ENCODE data around the gene ZNF346. TPM values are rescaled to one million over a fixed set of nuclear protein-coding genes. Genes with fewer than 3 reads are reported as not detected.

ZNF346 gene
- total and polyA plus RNA-seq, 10 of the 15 experiments (the other 5 are each of a cell fraction or from before 2014, with no cell fraction given), result 6.5 to 30.2 (median 24.0) TPM

- H3K79me2 ChIP-seq (ENCODE audit: control insufficient read depth, insufficient read depth, low read length), result no peaks in the 10 kb centered on the region
- intact Hi-C loops (cut with micrococcal nuclease; ENCODE audit: unreplicated experiment), result no loop called here
- no peak overlapping the region for H3K4me2 ChIP-seq (ENCODE audit: control insufficient read depth, insufficient read depth)
- no peak overlapping the region for H3K27ac ChIP-seq (ENCODE audit: control insufficient read depth, insufficient read depth)
- DNase-seq (ENCODE audit: low read depth, low spot score) (no peak), ATAC-seq (no peak), FAIRE-seq (no peak)
- no TSS peak for BruUV-seq (replicated peaks)
- ChIA-PET RAD21 (ENCODE audit: unreplicated experiment) (no interaction called here), CTCF (interaction anchor here (0.5 to 2.3 kb wide), 3 partner anchors 10 to 255 kb away, joined by 3 to 6 read pairs (median 5); no protein-coding TSS in a partner anchor), POLR2A (interaction anchor here (1.0 kb wide), 1 partner anchor 17 kb away, joined by 3 read pairs; no protein-coding TSS in a partner anchor), SMC1A (ENCODE audit: uncharacterized antibody, unreplicated experiment) (interaction anchor here (0.7 kb wide), 1 partner anchor 47 kb away, joined by 3 read pairs; no protein-coding TSS in a partner anchor)
- H3K9me3 ChIP-seq (replicated peaks; ENCODE audit: control insufficient read depth, insufficient read depth, low read length), result no peaks in the 10 kb centered on the region
- H3K27me3 ChIP-seq (replicated peaks in 1 of 2; ENCODE audit: control insufficient read depth in 2 of 2, insufficient read depth in 2 of 2, low read length in 1 of 2), result peaks cover 0 to 4% of the 10 kb centered on the region in 2 experiments; a peak in 3 of 4 replicates
- H3K36me3 ChIP-seq (ENCODE audit: control insufficient read depth in 2 of 2, insufficient read depth in 2 of 2, low read length in 1 of 2), result no peaks in the 10 kb centered on the region
- H3K4me3 ChIP-seq, result no peak overlapping the region
- H3K9ac ChIP-seq (ENCODE audit: control insufficient read depth, insufficient read depth, low read length), result no peak overlapping the region
- WGBS (ENCODE audit: insufficient coverage, insufficient replicate concordance, low lambda C conversion rate, missing lambda C conversion rate), result 27% methylated on average over 5 of the region's 5 CpGs
- in situ Hi-C loops (cut with MboI), result no loop called here
- no peak overlapping the region for H2AFZ ChIP-seq (ENCODE audit: control insufficient read depth, low read depth, low read length)
- 0 out of 2 replicates have a peak, but pooled peaks cover 2% of the 10 kb centered on the region for H3K4me1 ChIP-seq (ENCODE audit: control insufficient read depth, insufficient read depth, low read length)
- H4K20me1 ChIP-seq (ENCODE audit: control insufficient read depth, insufficient read depth), result no peaks in the 10 kb centered on the region
- TF ChIP-seq SIX5 (IDR thresholded peaks at IDR 0.05; ENCODE audit: low read depth, low read length, severe bottlenecking), result no peak
- TF ChIP-seq BCL11A (IDR thresholded peaks at IDR 0.05; ENCODE audit: low read depth, low read length), result no peak
- TF ChIP-seq KAT2A (conservative IDR thresholded peaks at IDR 0.05; ENCODE audit: control insufficient read depth, low read depth, low read length), result no peak
- no peak for TF ChIP-seq YY1 (IDR thresholded peaks at IDR 0.05; ENCODE audit: low read depth, low read length)
- no peak for TF ChIP-seq CHD4 (IDR thresholded peaks at IDR 0.05)
- TF ChIP-seq PML (IDR thresholded peaks at IDR 0.05; ENCODE audit: low read length), result no peak
- no peak for TF ChIP-seq DPF2 (IDR thresholded peaks at IDR 0.05)
- no peak for TF ChIP-seq SUZ12 (IDR thresholded peaks at IDR 0.05; ENCODE audit: unreplicated experiment)
- TF ChIP-seq CBX3 (IDR thresholded peaks at IDR 0.05; ENCODE audit: borderline replicate concordance, low read depth), result no peak
- TF ChIP-seq IRF3 (IDR thresholded peaks at IDR 0.05), result no peak
- TF ChIP-seq ETV6 (conservative IDR thresholded peaks at IDR 0.05 in 1 of 2, IDR thresholded peaks at IDR 0.05 in 1 of 2; ENCODE audit: borderline replicate concordance in 1 of 2, low read depth in 1 of 2), result no peak
- TF ChIP-seq NRF1 (conservative IDR thresholded peaks at IDR 0.05; ENCODE audit: low read depth, low read length), result no peak
- TF ChIP-seq CREB1 (IDR thresholded peaks at IDR 0.05; ENCODE audit: low read depth), result no peak
- no peak for TF ChIP-seq BHLHE40 (IDR thresholded peaks at IDR 0.05; ENCODE audit: borderline replicate concordance in 1 of 2, low read depth in 2 of 2, low read length in 1 of 2)
- TF ChIP-seq PBX3 (IDR thresholded peaks at IDR 0.05; ENCODE audit: insufficient replicate concordance, low read depth, low read length), result no peak
- no peak for TF ChIP-seq RAD21 (IDR thresholded peaks at IDR 0.05; ENCODE audit: insufficient read depth, low read depth, low read length)
- no peak for TF ChIP-seq RUNX3 (IDR thresholded peaks at IDR 0.05; ENCODE audit: low read length)
- TF ChIP-seq, protein P1, sequence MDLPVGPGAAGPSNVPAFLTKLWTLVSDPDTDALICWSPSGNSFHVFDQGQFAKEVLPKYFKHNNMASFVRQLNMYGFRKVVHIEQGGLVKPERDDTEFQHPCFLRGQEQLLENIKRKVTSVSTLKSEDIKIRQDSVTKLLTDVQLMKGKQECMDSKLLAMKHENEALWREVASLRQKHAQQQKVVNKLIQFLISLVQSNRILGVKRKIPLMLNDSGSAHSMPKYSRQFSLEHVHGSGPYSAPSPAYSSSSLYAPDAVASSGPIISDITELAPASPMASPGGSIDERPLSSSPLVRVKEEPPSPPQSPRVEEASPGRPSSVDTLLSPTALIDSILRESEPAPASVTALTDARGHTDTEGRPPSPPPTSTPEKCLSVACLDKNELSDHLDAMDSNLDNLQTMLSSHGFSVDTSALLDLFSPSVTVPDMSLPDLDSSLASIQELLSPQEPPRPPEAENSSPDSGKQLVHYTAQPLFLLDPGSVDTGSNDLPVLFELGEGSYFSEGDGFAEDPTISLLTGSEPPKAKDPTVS (IDR thresholded peaks at IDR 0.05; ENCODE audit: low read depth, low read length), result no peak
Observed at GRCh38 chr5:177089127-177089526, 66.6 kb downstream of the ZNF346 start.
